H54 (cell line): ENCODE measurements around the gene PADI6.

Source experiments
- DNase-seq: peaks from one replicate; pipeline ENCODE4 v3.0.0; 2011; ENCODE audit warnings: low spot score, mixed read lengths; ENCODE audit not compliant: insufficient read length
- FAIRE-seq: peaks from 3 replicates; lab custom pipeline; 2011; peaks lifted over from hg19 to GRCh38; lab: Jason Lieb, UNC
- POLR2A ChIP-seq: IDR thresholded peaks from 2 replicates; pipeline ENCODE4 v1.6.1; 2011; ENCODE audit warnings: low read depth, mild to moderate bottlenecking, low read length

Gene PADI6

DNA sequence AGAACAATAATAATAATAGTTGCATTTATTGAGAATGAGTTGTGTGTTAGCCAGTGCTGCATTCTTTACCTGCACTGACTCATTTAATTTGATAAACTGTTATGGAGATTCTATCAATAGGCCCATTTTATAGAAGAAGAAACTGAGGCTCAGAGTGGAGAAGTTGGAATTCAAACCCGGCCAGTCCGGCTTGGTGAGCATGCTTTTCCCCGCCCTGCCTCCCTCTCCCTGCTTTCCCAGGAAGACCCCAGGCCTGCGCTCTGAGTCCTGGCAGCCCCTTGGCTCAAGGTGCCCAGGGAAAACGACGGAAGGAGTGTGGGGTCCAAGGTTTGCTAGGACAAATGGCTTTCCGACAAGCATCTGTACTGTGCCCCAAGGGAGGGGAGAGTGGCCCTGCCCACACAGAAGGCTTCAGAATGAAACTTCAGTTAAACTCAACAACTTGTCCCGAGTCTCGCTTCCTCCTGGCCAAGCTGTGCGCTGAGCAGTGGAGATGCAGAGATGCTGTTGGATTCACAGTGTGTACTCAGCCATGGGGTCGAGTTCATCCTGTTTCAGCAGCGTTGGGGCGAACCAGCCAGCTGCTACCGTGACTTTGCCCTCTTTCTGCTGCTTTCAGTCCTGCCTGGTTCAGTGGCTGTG, 23.3 kb upstream of the PADI6 start:
- no peak for DNase-seq
- TF ChIP-seq POLR2A, result no peak
- no peak for FAIRE-seq

DNA sequence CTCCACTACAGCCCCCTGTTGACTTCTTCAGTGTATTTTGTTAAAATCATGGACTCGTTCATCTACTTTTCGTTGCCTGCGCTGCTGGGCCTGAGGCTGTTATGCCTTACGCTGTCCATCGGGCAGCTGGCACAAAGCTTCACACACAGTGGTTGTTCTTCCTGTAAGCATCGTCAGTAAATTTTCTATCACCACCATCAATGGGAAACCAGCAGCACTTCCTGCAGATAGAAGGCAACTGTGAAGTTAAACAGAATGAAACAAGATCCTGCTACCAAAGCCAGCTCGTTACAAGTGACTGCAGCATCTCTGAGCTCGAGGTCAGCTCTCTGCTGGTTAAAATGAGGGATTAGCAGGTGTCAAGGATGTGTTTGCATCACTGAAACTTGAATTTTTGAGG, 21.9 kb upstream of the PADI6 start:
- DNase-seq (no peak), FAIRE-seq (no peak)
- no peak for TF ChIP-seq POLR2A

DNA sequence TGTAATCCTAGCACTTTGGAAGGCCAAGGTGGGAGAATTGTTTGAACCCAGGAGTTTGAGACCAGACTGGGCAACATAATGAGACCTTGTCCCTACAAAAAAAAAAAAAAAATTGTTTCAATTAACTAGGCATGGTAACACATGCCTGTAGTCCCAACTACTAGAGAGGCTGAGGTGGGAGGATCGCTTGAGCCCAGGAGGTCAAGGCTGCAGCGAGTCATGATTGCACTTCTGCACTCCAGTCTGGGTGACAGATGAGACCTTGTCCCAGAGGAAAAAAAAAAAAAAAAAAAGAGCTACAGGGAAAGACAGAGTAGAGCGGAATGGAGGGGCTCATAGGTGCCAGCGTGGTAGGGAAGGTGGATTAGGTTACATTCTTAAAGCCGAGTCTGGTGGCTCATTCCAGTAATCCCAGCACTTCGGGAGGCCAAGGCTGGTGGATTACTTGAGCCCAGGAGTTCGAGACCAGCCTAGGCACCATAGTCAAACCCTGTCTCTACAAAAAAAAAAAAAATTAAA, 21.0 kb upstream of the PADI6 start:
- FAIRE-seq (no peak), DNase-seq (no peak)
- TF ChIP-seq POLR2A, result no peak

DNA sequence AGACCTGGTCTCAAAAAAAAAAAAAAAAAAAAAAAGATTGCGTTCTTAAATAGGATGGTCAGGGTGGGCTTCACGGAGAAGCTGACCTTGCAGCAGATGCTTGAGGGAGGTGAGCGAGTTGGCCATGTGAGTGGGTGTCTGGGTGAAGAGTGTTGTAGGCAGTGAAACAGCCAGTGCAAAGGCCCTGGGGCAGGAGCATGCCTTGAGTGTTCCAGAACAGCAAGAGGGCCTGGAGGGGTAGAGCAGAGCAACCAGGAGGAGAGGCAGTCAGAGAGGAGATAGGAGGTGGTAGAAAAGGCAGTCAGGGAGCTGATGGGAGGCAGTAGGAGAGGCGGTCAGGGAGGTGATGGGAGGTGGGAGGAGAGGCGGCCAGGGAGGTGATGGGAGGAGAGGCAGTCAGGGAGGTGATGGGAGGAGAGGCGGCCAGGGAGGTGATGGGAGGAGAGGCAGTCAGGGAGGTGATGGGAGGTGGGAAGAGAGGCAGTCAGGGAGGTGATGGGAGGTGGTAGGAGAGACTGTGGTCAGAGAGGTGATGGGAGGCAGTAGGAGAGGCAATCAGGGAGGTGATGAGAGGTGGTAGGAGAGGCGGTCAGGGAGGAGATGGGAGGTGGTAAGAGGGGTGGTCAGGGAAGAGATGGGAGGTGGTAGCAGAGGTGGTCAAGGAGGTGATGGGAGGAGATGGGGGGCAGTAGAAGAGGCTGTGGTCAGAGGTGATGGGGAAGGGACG, 20.2 kb upstream of the PADI6 start:
- DNase-seq (no peak), FAIRE-seq (no peak)
- no peak for TF ChIP-seq POLR2A

DNA sequence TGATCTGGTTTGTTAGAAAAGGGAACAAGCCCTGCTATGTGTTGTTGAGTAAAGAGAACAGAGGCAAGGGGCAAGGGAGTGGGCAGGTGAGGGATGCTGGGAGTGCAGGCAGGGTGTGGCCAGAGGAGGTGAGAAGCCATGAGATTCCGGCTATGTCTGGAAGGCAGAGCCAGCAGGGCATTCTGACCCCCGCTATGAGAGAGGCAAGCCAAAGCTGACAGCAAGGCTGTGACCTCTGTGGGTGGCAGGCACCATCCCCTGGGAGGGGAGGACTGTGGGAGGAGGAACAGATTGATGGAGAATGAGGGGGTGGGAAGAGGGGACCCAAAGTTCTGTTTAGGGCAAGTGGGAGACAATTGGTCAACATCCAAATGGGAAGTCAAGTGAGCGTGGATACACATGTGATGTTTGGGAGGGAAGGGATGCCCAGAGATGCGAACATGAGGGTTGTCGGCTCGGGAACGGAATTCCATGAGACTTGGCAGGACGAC, 19.5 kb upstream of the PADI6 start:
- DNase-seq, result no peak
- no peak for TF ChIP-seq POLR2A
- FAIRE-seq, result no peak

DNA sequence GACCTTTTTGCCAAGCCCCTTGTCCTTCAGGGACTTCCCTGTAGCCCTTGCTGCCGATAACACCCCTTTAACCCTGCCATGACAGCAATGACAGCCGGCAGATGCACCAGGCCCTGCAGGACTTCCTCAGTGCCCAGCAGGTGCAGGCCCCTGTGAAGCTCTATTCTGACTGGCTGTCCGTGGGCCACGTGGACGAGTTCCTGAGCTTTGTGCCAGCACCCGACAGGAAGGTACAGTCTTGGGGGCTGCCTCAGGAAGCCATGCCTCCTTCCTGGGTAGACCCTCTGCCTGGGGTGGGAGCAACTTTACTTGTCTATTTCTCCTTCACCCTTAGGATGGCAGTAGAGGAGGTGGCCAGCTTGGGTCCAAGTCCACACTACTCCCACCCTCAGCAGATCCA, 16.1 kb upstream of the PADI6 start:
- no peak for TF ChIP-seq POLR2A
- FAIRE-seq (no peak), DNase-seq (no peak)

DNA sequence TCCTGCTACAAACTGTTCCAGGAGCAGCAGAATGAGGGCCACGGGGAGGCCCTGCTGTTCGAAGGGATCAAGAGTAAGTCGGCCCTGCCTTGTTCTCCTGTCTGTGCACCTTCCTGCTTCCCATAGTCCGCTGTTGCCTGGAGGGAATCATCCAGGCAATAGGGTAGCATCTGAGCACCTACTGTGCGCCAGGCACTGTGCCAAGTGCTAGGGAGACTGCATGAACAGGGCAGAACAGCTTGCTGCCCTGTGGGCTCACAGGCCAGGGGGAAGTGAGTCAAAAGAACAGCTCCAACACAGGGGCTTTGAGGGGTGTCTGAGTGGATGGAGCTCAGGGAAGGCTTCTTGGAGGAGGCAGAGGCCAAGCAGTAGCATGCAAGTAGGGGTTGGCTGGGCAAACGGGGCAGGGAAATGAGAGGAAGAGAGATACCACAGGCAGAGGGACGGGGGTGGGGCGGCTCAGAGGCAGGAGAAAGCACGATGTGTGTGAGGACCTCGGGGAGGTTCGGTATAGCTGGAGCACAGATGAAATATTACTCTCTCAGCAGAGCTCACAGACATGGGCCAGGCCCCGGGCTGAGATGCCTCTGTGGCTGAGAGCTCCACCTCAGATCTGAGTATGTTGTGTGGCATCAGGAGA, 15.5 kb upstream of the PADI6 start:
- DNase-seq (no peak), FAIRE-seq (no peak)
- TF ChIP-seq POLR2A, result no peak

DNA sequence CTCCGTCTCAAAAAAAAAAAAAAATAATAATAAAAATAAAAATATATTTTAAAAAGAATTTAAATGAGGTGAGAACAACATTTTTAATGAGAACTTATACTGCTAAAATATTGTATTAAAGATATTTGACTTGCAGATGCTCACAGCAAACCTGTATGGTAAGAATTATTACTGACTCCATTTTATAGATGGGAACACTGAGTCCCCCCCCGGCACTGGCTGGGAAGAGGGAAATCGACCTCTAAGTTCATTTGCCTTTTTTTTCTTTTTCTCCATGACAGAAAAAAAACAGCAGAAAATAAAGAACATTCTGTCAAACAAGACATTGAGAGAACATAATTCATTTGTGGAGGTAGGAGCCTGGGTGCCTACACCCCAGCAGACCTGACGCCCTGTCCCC, 13.4 kb upstream of the PADI6 start:
- no peak for TF ChIP-seq POLR2A
- FAIRE-seq (no peak), DNase-seq (no peak)

DNA sequence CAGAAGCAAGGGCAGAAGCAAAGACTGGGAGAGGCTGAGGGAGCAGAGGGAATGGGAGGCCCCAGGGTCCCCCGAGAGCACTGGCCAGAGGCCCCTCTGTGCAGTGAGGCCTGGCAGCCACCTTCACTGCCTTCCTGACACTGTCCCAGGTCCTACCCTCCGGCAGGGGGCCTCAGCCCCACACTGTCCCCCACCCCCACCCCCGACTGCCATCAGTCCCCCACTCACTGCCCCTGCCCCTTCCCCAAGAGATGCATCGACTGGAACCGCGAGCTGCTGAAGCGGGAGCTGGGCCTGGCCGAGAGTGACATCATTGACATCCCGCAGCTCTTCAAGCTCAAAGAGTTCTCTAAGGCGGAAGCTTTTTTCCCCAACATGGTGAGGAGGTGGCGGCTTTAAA, 13.0 kb upstream of the PADI6 start:
- TF ChIP-seq POLR2A, result no peak
- FAIRE-seq (no peak), DNase-seq (no peak)

DNA sequence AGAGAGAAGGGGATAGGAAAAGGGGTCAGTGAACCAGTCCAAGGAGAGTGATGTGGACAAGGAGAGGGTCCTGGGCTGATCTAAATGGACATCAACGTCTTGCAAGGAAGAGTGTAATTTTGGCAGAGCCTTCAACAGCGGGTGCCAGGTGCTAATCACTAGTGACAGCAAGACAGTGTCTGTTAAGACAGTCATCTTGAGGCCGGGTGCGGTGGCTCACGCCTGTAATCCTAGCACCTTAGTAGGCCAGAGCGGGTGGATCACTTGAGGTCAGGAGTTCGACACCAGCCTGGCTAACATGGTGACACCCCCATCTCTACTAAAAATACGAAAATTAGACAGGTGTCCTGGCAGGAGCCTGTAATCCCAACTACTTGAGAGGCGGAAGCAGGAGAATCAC, 12.2 kb upstream of the PADI6 start:
- no peak for FAIRE-seq
- TF ChIP-seq POLR2A, result no peak
- DNase-seq, result no peak

DNA sequence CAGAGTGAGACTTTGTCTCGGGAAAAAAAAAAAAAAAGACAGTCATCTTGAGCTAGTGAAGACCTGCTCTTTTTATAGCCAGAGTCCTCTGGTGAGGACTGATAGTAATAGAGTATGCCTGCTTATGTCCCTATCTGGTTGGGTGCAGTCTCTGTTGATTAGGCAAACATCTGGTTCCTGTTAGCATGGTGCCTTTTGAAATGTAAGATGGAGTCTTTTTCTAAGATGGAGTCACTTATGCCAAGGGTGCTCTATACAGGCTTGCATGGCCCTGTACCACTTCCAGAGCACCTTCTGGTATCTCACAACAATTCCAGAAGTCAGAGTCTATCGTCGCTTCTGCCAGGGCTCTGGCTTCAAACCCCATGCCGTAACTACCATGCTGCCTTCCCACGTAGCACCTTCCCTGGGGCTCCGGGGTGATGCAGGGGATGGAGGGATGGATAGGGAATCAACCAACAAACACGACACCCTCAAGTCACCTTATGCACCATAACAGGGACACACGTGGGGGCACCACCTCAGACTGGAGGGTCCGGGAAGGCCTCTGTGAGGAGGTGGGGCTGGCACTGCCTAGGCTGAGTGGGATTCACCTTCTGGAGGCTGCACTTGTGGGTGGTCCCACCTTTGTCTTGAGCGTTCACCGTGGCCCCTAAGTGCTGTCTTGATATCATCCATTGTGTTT, 11.6 kb upstream of the PADI6 start:
- TF ChIP-seq POLR2A, result no peak
- FAIRE-seq (no peak), DNase-seq (no peak)

DNA sequence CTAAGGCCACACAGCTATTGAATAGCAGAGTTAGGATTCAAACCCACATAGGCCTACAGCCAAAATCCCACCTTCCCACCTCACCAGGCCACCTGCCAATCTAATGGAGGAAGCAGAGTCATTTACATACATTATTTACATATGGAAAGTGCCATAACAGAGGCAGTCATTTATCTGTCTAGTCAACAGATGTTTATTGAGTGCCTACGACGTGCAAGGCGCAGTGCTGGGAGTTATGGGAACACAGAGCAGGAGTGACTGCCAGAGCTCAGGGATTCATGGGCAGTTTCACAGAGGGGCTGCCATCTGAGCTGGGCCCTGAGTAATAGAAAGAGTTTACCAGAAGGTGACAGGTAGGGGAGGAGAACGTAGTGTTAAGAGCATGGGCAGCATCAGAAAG, 10.3 kb upstream of the PADI6 start:
- DNase-seq, result no peak
- TF ChIP-seq POLR2A, result no peak
- FAIRE-seq, result no peak

DNA sequence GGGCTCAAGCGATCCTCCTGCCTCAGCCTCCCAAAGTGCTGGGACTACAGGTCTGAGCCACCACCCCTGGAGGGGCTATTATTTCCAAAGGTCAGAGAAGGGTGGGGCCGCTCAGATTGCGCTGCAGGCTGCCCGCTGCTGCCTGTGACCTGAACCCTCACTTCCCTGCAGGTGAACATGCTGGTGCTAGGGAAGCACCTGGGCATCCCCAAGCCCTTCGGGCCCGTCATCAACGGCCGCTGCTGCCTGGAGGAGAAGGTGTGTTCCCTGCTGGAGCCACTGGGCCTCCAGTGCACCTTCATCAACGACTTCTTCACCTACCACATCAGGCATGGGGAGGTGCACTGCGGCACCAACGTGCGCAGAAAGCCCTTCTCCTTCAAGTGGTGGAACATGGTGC, 8.6 kb upstream of the PADI6 start:
- FAIRE-seq (no peak), DNase-seq (no peak)
- no peak for TF ChIP-seq POLR2A

DNA sequence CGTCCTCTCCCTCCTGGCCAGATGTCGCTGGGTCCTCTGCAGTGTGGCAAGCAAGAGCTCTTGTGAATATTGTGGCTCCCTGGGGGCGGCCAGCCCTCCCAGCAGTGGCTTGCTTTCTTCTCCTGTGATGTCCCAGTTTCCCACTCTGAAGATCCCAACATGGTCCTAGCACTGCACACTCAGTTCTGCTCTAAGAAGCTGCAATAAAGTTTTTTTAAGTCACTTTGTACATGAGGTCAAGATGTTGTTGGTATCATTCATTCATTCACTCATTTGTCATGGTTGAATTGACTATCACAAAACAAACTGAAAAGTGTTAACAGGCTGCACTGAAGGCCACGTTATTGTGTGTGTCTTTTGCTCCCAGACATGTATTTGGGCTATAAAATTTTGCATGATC, 8.2 kb upstream of the PADI6 start:
- no peak for DNase-seq
- FAIRE-seq, result no peak
- TF ChIP-seq POLR2A, result no peak
